ENCODE measurements around the gene MAPKAP1. TPM values are rescaled to one million over a fixed set of nuclear protein-coding genes. Genes with fewer than 3 reads are reported as not detected.

MAPKAP1 gene
- total and polyA plus RNA-seq, 4 donors: 44.5 to 64.0 (median 62.6) TPM

DNA sequence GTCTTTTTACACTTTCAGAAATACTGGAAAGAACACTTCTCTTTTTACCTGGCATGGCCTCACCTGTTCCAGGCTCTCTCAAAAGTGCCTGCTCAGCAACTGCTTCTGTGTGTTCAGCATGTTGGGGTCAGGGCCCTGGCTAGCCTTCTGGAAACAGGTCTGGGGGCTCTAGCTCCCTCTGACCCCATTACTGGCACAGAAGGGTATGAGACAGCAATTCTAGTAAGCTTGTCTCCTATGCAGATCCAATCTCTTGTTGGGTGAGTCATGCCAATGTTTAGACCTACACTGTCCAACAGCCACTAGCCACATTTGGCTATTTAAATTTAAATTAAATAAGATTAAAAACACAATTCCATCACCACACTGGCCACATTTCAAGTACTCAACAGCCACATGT lies 80.8 kb downstream of the MAPKAP1 start:
- no peak overlapping the region for H3K4me3 ChIP-seq (ENCODE audit: low read depth, low read length)
- no peaks in the 10 kb centered on the region for H3K9me3 ChIP-seq (ENCODE audit: control insufficient read depth, insufficient read depth, low read length)
- H3K27ac ChIP-seq (ENCODE audit: low read depth, low read length): no peak overlapping the region
- H3K4me1 ChIP-seq (ENCODE audit: control insufficient read depth, insufficient read depth, low read length): no peaks in the 10 kb centered on the region
- H3K36me3 ChIP-seq (ENCODE audit: control insufficient read depth, insufficient read depth, low read length): no peaks in the 10 kb centered on the region
- DNase-seq (ENCODE audit: low read depth in 4 of 6, low spot score in 6 of 6): no peak
- no peaks in the 10 kb centered on the region for H3K27me3 ChIP-seq (ENCODE audit: control insufficient read depth, insufficient read depth, low read length)

DNA sequence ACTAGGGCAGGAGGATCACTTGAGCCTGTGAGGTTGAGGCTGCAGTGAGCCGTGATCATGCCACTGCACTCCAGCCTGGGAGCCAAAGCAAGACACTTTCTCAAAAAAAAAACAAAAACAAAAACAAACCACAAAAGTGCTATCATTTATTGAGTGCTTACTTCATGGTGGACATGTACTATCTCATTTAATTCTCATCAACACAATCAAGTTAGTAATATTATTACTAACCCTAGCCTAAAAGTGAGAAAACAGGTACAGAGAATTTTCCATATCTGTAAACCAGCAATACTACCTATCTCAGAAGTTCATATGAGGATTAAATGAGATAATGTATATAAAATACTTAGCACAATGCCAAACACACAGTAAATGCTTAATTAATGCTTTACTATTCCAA lies 85.8 kb downstream of the MAPKAP1 start:
- Histone ChIP-seq H3K36me3 (ENCODE audit: control insufficient read depth, insufficient read depth, low read length) (no peaks in the 10 kb centered on the region), H3K27me3 (ENCODE audit: control insufficient read depth, insufficient read depth, low read length) (no peaks in the 10 kb centered on the region), H3K4me1 (ENCODE audit: control insufficient read depth, insufficient read depth, low read length) (no peaks in the 10 kb centered on the region), H3K27ac (ENCODE audit: low read depth, low read length) (no peak overlapping the region), H3K4me3 (ENCODE audit: low read depth, low read length) (no peak overlapping the region), H3K9me3 (ENCODE audit: control insufficient read depth, insufficient read depth, low read length) (no peaks in the 10 kb centered on the region)
- WGBS (ENCODE audit: insufficient coverage): no CpG with 5 or more reads among the region's 1 CpG
- DNase-seq (ENCODE audit: low read depth in 4 of 6, low spot score in 6 of 6): no peak

DNA sequence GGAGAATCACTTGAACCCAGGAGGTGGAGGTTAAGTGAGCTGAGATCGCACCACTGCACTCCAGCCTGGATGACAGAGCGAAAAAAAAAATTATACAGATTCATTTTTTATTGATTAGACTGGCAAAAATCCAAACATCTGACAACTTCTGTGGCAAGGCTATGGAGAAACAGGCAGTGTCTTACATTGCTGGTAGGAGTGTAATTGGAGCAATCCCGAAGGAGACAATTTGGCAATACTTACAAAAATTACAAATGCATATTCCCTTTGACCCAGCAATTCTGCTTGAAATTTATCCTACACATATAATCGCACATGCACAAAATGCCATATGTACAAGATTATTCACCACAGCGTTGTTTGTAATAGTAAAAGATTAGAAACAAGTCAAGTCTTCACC lies 86.8 kb downstream of the MAPKAP1 start:
- Histone ChIP-seq H3K4me1 (ENCODE audit: control insufficient read depth, insufficient read depth, low read length) (no peaks in the 10 kb centered on the region), H3K27me3 (ENCODE audit: control insufficient read depth, insufficient read depth, low read length) (no peaks in the 10 kb centered on the region), H3K27ac (ENCODE audit: low read depth, low read length) (no peak overlapping the region), H3K36me3 (ENCODE audit: control insufficient read depth, insufficient read depth, low read length) (no peaks in the 10 kb centered on the region), H3K4me3 (ENCODE audit: low read depth, low read length) (no peak overlapping the region), H3K9me3 (ENCODE audit: control insufficient read depth, insufficient read depth, low read length) (no peaks in the 10 kb centered on the region)
- WGBS (ENCODE audit: insufficient coverage): no CpG with 5 or more reads among the region's 5 CpGs
- no peak for DNase-seq (ENCODE audit: low read depth in 4 of 6, low spot score in 6 of 6)

DNA sequence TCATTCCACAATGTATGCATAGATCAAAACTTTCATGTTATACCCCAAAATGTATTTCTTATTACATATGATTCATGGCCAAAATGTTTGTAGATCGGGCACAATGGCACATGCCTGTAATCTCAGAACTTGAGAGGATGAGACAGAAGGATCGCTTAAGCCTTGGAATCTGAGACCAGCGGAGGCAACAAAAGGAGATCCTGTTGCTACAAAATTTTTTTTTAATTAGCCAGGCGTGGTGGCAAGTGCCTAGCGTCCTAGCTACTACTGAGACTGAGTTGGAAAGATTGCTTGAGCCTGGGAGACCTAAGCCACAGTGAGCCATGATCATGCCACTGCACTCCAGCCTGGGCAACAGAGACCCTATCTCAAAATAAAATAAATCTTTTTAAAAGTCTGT lies 89.9 kb downstream of the MAPKAP1 start:
- 60% methylated on average over 4 of the region's 5 CpGs for WGBS (ENCODE audit: insufficient coverage)
- no peaks in the 10 kb centered on the region for H3K4me1 ChIP-seq (ENCODE audit: control insufficient read depth, insufficient read depth, low read length)
- no peaks in the 10 kb centered on the region for H3K9me3 ChIP-seq (ENCODE audit: control insufficient read depth, insufficient read depth, low read length)
- no peak overlapping the region for H3K27ac ChIP-seq (ENCODE audit: low read depth, low read length)
- DNase-seq (ENCODE audit: low read depth in 4 of 6, low spot score in 6 of 6): no peak
- no peaks in the 10 kb centered on the region for H3K36me3 ChIP-seq (ENCODE audit: control insufficient read depth, insufficient read depth, low read length)
- H3K27me3 ChIP-seq (ENCODE audit: control insufficient read depth, insufficient read depth, low read length): no peaks in the 10 kb centered on the region
- H3K4me3 ChIP-seq (ENCODE audit: low read depth, low read length): no peak overlapping the region

DNA sequence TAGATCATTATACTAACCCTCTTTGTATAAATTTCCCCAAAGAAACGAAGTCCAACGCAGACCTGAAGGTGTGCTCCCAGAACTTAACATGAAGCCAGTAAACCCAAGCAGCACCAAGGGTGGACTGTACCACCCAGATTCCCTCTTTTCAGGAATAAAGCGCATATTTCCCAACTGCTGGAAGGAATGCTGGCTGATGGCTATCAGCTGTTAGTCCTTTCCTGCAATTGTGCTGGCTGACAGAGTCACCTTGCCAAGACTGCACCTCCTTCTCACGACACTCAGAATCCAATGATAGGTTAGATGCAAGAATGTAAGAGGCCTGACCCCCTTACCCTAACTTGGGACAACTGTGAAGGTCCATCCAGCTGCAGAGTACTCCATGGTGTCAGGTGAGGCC lies 93.9 kb downstream of the MAPKAP1 start:
- no peak for DNase-seq (ENCODE audit: low read depth in 4 of 6, low spot score in 6 of 6)
- Histone ChIP-seq H3K9me3 (ENCODE audit: control insufficient read depth, insufficient read depth, low read length) (peaks cover 2% of the 10 kb centered on the region), H3K27me3 (ENCODE audit: control insufficient read depth, insufficient read depth, low read length) (no peaks in the 10 kb centered on the region), H3K36me3 (ENCODE audit: control insufficient read depth, insufficient read depth, low read length) (no peaks in the 10 kb centered on the region), H3K4me3 (ENCODE audit: low read depth, low read length) (no peak overlapping the region), H3K4me1 (ENCODE audit: control insufficient read depth, insufficient read depth, low read length) (peaks cover 2% of the 10 kb centered on the region), H3K27ac (ENCODE audit: low read depth, low read length) (no peak overlapping the region)
- 100% methylated on average over 2 of the region's 4 CpGs for WGBS (ENCODE audit: insufficient coverage)

DNA sequence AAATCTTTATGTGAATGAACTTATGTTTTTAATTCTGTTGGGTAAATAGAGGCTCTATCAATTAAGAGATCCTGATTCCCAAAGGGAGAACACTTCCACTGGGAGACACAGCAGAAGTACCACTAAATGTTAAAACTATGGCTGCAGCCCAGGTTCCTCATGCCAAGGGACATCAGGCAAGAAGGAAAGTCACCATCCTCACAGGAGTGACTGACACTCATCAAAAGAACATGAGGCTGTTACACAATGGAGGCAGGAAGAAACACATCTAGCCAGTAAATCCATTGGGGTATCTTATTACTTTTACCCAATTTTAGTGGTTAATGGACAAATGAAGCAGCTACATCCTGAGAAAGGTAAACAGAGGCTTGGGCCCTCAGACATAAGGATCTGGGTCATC lies 94.4 kb downstream of the MAPKAP1 start:
- DNase-seq (ENCODE audit: low read depth in 4 of 6, low spot score in 6 of 6): no peak
- Histone ChIP-seq H3K27ac (ENCODE audit: low read depth, low read length) (no peak overlapping the region), H3K27me3 (ENCODE audit: control insufficient read depth, insufficient read depth, low read length) (no peaks in the 10 kb centered on the region), H3K4me1 (ENCODE audit: control insufficient read depth, insufficient read depth, low read length) (peaks cover 7% of the 10 kb centered on the region), H3K9me3 (ENCODE audit: control insufficient read depth, insufficient read depth, low read length) (peaks cover 2% of the 10 kb centered on the region), H3K36me3 (ENCODE audit: control insufficient read depth, insufficient read depth, low read length) (no peaks in the 10 kb centered on the region), H3K4me3 (ENCODE audit: low read depth, low read length) (no peak overlapping the region)

DNA sequence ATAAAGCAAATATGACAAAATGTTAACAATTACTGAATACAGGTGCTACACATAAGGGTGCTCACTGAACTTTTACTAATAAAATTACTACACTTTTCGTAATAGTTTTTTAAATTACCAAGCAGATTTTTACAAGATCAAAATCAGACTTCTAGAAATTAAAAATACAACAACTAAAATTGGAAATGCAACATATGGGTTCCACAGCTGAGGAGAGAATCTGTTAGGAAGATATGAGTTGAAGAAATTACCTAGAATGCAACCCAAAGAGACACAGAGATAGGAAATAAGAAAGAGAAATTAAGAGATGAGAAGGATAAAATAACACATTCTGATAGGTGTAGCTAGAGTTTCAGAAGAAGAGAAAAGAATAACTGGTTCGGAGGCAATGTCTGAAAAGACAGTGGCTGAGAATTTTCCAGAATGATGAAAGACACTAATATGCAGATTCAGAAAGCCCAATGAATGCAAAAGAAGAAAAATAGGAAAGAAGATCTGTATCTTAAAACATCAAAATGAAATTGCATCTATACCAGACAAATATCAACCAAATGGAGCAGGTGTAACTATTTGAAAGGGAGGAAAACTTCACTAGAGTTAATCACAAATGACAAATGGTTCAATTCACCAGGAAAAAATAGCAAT lies 95.8 kb downstream of the MAPKAP1 start:
- no peak overlapping the region for H3K27ac ChIP-seq (ENCODE audit: low read depth, low read length)
- peak in 1 of 6 donors; percentile 51 for DNase-seq (ENCODE audit: low read depth in 4 of 6, low spot score in 6 of 6)

DNA sequence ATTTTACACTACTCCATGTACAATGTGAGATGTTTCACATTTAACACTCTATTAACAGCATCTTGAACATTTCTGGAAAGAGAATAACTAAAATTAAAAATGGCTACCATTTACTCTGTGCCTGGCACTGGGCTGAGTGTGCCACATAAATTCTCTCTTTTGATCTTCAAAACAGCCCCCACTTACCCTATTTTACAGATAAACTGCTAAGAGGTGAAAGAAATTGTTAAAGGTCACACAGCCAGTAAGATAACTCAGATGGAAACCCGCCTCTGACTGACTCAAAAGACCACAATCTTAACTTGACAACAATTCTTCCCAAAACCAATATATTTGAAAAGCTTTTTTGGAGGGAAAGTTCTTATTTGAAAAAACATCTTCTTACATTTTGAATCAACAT lies 97.3 kb downstream of the MAPKAP1 start:
- no CpG with 5 or more reads among the region's 1 CpG for WGBS (ENCODE audit: insufficient coverage)
- H3K36me3 ChIP-seq (ENCODE audit: control insufficient read depth, insufficient read depth, low read length): no peaks in the 10 kb centered on the region
- H3K4me1 ChIP-seq (ENCODE audit: control insufficient read depth, insufficient read depth, low read length): peaks cover 13% of the 10 kb centered on the region
- DNase-seq (ENCODE audit: low read depth in 4 of 6, low spot score in 6 of 6): no peak
- no peak overlapping the region for H3K4me3 ChIP-seq (ENCODE audit: low read depth, low read length)
- peaks cover 2% of the 10 kb centered on the region for H3K9me3 ChIP-seq (ENCODE audit: control insufficient read depth, insufficient read depth, low read length)
- no peak overlapping the region for H3K27ac ChIP-seq (ENCODE audit: low read depth, low read length)
- H3K27me3 ChIP-seq (ENCODE audit: control insufficient read depth, insufficient read depth, low read length): no peaks in the 10 kb centered on the region

More for the DNA sequence above, 95.8 kb downstream of the MAPKAP1 start:
- Histone ChIP-seq H3K4me3 (ENCODE audit: low read depth, low read length) (no peak overlapping the region), H3K27me3 (ENCODE audit: control insufficient read depth, insufficient read depth, low read length) (no peaks in the 10 kb centered on the region), H3K9me3 (ENCODE audit: control insufficient read depth, insufficient read depth, low read length) (peaks cover 2% of the 10 kb centered on the region), H3K4me1 (ENCODE audit: control insufficient read depth, insufficient read depth, low read length) (peaks cover 9% of the 10 kb centered on the region), H3K36me3 (ENCODE audit: control insufficient read depth, insufficient read depth, low read length) (no peaks in the 10 kb centered on the region)
- 83% methylated on average over 1 of the region's 2 CpGs for WGBS (ENCODE audit: insufficient coverage)

DNA sequence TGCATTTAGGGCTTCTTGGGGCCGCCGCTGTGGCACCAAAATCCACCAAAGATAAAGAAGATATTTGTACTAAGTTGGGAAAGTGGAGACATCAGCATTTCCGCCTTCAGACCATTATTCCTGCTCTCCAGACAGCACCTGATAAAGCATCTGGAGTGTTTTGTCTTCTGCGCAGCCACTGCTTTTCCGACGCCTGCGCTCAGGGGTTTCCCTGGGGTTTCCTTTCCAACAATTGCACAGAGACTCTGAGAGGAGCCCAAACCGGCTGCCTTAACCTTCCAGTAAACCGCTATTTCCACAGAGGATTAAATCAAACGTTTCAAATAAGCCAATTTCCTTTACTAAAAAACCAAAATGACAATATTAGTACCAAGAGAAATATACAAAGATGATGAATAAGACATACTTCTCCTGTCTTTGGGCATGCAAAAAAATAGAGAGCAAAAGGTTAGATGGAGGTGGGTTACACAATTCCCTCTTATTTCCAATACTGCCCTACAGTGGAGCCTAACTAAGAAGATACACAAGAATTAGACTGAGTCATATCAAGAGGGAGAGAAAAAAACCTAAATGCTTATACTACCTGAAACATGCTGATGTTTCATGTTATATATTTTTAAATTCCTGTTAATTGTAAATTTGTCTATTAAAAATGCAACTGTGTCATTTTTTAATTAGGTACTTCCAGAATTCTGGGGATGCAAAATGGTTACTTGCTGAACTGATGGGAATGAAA lies 98.4 kb downstream of the MAPKAP1 start:
- 27% methylated on average over 4 of the region's 10 CpGs for WGBS (ENCODE audit: insufficient coverage)
- peaks cover 13% of the 10 kb centered on the region for H3K4me1 ChIP-seq (ENCODE audit: control insufficient read depth, insufficient read depth, low read length)
- H3K4me3 ChIP-seq (ENCODE audit: low read depth, low read length): no peak overlapping the region
- no peak overlapping the region for H3K27ac ChIP-seq (ENCODE audit: low read depth, low read length)
- no peaks in the 10 kb centered on the region for H3K36me3 ChIP-seq (ENCODE audit: control insufficient read depth, insufficient read depth, low read length)
- no peaks in the 10 kb centered on the region for H3K27me3 ChIP-seq (ENCODE audit: control insufficient read depth, insufficient read depth, low read length)
- peaks cover 2% of the 10 kb centered on the region for H3K9me3 ChIP-seq (ENCODE audit: control insufficient read depth, insufficient read depth, low read length)
- peak in 4 of 6 donors; percentile 20 to 84 (median 38) for DNase-seq (ENCODE audit: low read depth in 4 of 6, low spot score in 6 of 6)

DNA sequence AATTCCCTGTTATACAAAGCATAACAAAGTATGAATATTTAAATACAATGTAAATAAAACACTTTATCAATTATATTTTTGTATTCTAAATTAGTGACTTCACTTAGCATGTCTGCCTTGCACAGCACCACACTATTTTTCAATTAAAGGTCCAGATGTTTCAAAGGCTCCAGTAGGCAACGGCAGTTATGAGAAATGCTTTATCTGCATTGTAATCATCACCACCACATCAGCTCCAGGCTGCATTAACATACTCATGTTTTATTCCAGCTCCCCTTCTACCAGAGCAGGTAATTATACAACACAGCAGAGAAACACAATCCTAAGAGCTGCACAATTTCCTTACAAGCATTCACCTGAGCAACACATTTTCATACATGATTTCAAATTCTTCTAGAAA lies 102.8 kb downstream of the MAPKAP1 start:
- 71% methylated on average over 1 of the region's 1 CpG for WGBS (ENCODE audit: insufficient coverage)
- no peak overlapping the region for H3K27ac ChIP-seq (ENCODE audit: low read depth, low read length)

More for the DNA sequence above, 102.8 kb downstream of the MAPKAP1 start:
- Histone ChIP-seq H3K36me3 (ENCODE audit: control insufficient read depth, insufficient read depth, low read length) (no peaks in the 10 kb centered on the region), H3K27me3 (ENCODE audit: control insufficient read depth, insufficient read depth, low read length) (no peaks in the 10 kb centered on the region), H3K4me1 (ENCODE audit: control insufficient read depth, insufficient read depth, low read length) (peaks cover 13% of the 10 kb centered on the region), H3K9me3 (ENCODE audit: control insufficient read depth, insufficient read depth, low read length) (no peaks in the 10 kb centered on the region), H3K4me3 (ENCODE audit: low read depth, low read length) (no peak overlapping the region)
- peak in 1 of 6 donors; percentile 84 for DNase-seq (ENCODE audit: low read depth in 4 of 6, low spot score in 6 of 6)

All from spinal cord (tissue), 10 donors.